Measurements from ENCODE around the gene DNAAF5. TPM values are rescaled to one million over a fixed set of nuclear protein-coding genes. Genes with fewer than 3 reads are reported as not detected.
A peak's percentile ranks its signal among the peaks of the same experiment; 100 is the strongest.

Gene DNAAF5
- total and polyA plus RNA-seq, 9 of the 15 experiments (the other 6 are each of a cell fraction or from before 2014, with no cell fraction given): 3.1 to 69.7 (median 19.1) TPM

GRCh38 chr7:683526-684205, 42.8 kb upstream of the DNAAF5 start:
- no peaks in the 10 kb centered on the region for H4K20me1 ChIP-seq (replicated peaks; ENCODE audit: control insufficient read depth, insufficient read depth, low read length)
- no TSS peak for BruUV-seq (replicated peaks)
- ChIA-PET POLR2A (no interaction called here), CTCF (ENCODE audit: low intra/inter-chr PET ratio) (no interaction called here)
- no peaks in the 10 kb centered on the region for H3K9me1 ChIP-seq (ENCODE audit: control insufficient read depth, insufficient read depth, low read length)
- DNase-seq (ENCODE audit: extremely low read depth in 1 of 4, low spot score in 3 of 4) (no peak), ATAC-seq (no peak), FAIRE-seq (no peak)
- H3K27ac ChIP-seq (ENCODE audit: extremely low read depth, low read depth, low read length): no peak overlapping the region
- 80% methylated on average over 14 of the region's 19 CpGs for WGBS (ENCODE audit: insufficient coverage, low coverage, missing lambda C conversion rate)
- TF ChIP-seq MAX (CRISPR knock-in tag; IDR thresholded peaks at IDR 0.05) (0 out of 2 replicates have a peak, but pooled peaks have one; percentile 12), ZNF143 (CRISPR knock-in tag; IDR thresholded peaks at IDR 0.05) (no peak), DMBX1 (CRISPR knock-in tag; IDR thresholded peaks at IDR 0.05; ENCODE audit: borderline replicate concordance) (no peak), ZNF583 (CRISPR knock-in tag; IDR thresholded peaks at IDR 0.05) (no peak), PURB (CRISPR knock-in tag; IDR thresholded peaks at IDR 0.05; ENCODE audit: low read depth) (no peak), POLR2B (IDR thresholded peaks at IDR 0.05; ENCODE audit: low read depth, partially characterized antibody) (no peak), ZNF707 (CRISPR knock-in tag; conservative IDR thresholded peaks at IDR 0.05) (no peak), POLR2G (IDR thresholded peaks at IDR 0.05; ENCODE audit: low read depth, low read length) (no peak)
- in situ Hi-C loops (cut with MboI): no loop called here
- no peaks in the 10 kb centered on the region for H3K79me2 ChIP-seq (ENCODE audit: control insufficient read depth, insufficient read depth, low read length)
- H3K9me3 ChIP-seq (replicated peaks; ENCODE audit: control insufficient read depth, insufficient read depth, low read depth, low read length): peaks cover 25% of the 10 kb centered on the region
- no peak overlapping the region for H3K9ac ChIP-seq (ENCODE audit: insufficient read depth in 1 of 2, low read depth in 2 of 2, low read length in 2 of 2)
- no peaks in the 10 kb centered on the region for H3K4me1 ChIP-seq (replicated peaks in 1 of 2; ENCODE audit: control insufficient read depth in 2 of 2, insufficient read depth in 2 of 2, low read length in 2 of 2)
- H3K4me3 ChIP-seq: no peak overlapping the region
- H3K4me2 ChIP-seq (ENCODE audit: insufficient read depth, low read length): no peak overlapping the region
- intact Hi-C loops (cut with micrococcal nuclease): no loop called here
- no peak overlapping the region for H2AFZ ChIP-seq (ENCODE audit: low read depth, low read length)
- no peaks in the 10 kb centered on the region for H3K27me3 ChIP-seq (ENCODE audit: control insufficient read depth in 2 of 2, insufficient read depth in 2 of 2, low read length in 2 of 2)
- peaks cover 17% of the 10 kb centered on the region; the same call in 2 of the 3 replicates for H3K36me3 ChIP-seq (ENCODE audit: control insufficient read depth, insufficient read depth, low read length)

Measured in K562 (cell line).